HEK293 (cell line): ENCODE data around the gene NLE1.

Experiments
- ATF2 ChIP-seq: fragments of 450-650 bp; formaldehyde crosslinking; IDR thresholded peaks from 2 replicates; pipeline ENCODE4 v1.5.1; 2016; ENCODE audit warnings: missing biosample characterization, missing genetic modification characterization, low read depth
- FEZF1 ChIP-seq: fragments of 450-650 bp; formaldehyde crosslinking; IDR thresholded peaks from 2 replicates; pipeline ENCODE4 v1.5.1; 2016; ENCODE audit warnings: missing biosample characterization, missing genetic modification characterization
- GLIS1 ChIP-seq: fragments of 450-650 bp; formaldehyde crosslinking; IDR thresholded peaks from 2 replicates; pipeline ENCODE4 v1.5.1; 2016; ENCODE audit warnings: missing biosample characterization, missing genetic modification characterization
- OVOL3 ChIP-seq: fragments of 450-650 bp; formaldehyde crosslinking; IDR thresholded peaks from 2 replicates; pipeline ENCODE4 v1.5.1; 2016; ENCODE audit warnings: missing biosample characterization, missing genetic modification characterization
- PRDM1 ChIP-seq: fragments of 450-650 bp; formaldehyde crosslinking; IDR thresholded peaks from 2 replicates; pipeline ENCODE4; 2016; ENCODE audit warnings: missing biosample characterization, missing genetic modification characterization
- SCRT2 ChIP-seq: fragments of 450-650 bp; formaldehyde crosslinking; IDR thresholded peaks from 2 replicates; pipeline ENCODE4 v1.5.1; 2016; ENCODE audit warnings: missing biosample characterization, missing genetic modification characterization
- ZBTB21 ChIP-seq: fragments of 450-650 bp; formaldehyde crosslinking; IDR thresholded peaks from 2 replicates; pipeline ENCODE4 v1.5.1; 2017; ENCODE audit warnings: missing biosample characterization, missing genetic modification characterization
- ZBTB44 ChIP-seq: fragments of 450-650 bp; IDR thresholded peaks from 2 replicates; pipeline ENCODE4 v1.5.1; 2018; ENCODE audit warnings: missing biosample characterization, mild to moderate bottlenecking, missing genetic modification characterization
- ZBTB6 ChIP-seq: fragments of 450-650 bp; formaldehyde crosslinking; IDR thresholded peaks from 2 replicates; pipeline ENCODE4 v1.5.1; 2017; ENCODE audit warnings: missing biosample characterization, missing genetic modification characterization
- ZNF169 ChIP-seq: fragments of 450-650 bp; formaldehyde crosslinking; IDR thresholded peaks from 2 replicates; pipeline ENCODE4 v1.5.1; 2016; ENCODE audit warnings: missing biosample characterization, missing genetic modification characterization
- ZNF174 ChIP-seq: fragments of 450-650 bp; formaldehyde crosslinking; IDR thresholded peaks from 2 replicates; pipeline ENCODE4 v1.5.0; 2017; ENCODE audit warnings: missing biosample characterization, mild to moderate bottlenecking, missing genetic modification characterization
- ZNF274 ChIP-seq, 2 experiments: fragments of 200-500 bp in 1 of 2; fragments of 450-650 bp in 1 of 2; sonication (Bioruptor generic) in 1 of 2; formaldehyde crosslinking in 1 of 2; IDR thresholded peaks; 2 replicates each; pipeline versions ENCODE4 v1.5.1 to v1.6.1; 2014 to 2016; ENCODE audit warnings: borderline replicate concordance in 1 of 2, inconsistent platforms in 1 of 2, low read length in 1 of 2, missing biosample characterization in 1 of 2, missing genetic modification characterization in 1 of 2
- ZNF280D ChIP-seq: fragments of 450-650 bp; formaldehyde crosslinking; IDR thresholded peaks from 2 replicates; pipeline ENCODE4 v1.5.1; 2016; ENCODE audit warnings: missing biosample characterization, missing genetic modification characterization
- ZNF335 ChIP-seq: fragments of 450-650 bp; formaldehyde crosslinking; conservative IDR thresholded peaks from 2 replicates; pipeline ENCODE4 v1.5.1; 2016; ENCODE audit warnings: missing biosample characterization, missing genetic modification characterization
- ZNF350 ChIP-seq: fragments of 450-650 bp; formaldehyde crosslinking; IDR thresholded peaks from 2 replicates; pipeline ENCODE4 v1.5.0; 2017; ENCODE audit warnings: missing biosample characterization, mild to moderate bottlenecking, missing genetic modification characterization
- ZNF366 ChIP-seq: fragments of 450-650 bp; formaldehyde crosslinking; conservative IDR thresholded peaks from 2 replicates; pipeline ENCODE4 v1.5.1; 2016; ENCODE audit warnings: missing biosample characterization, missing genetic modification characterization
- ZNF449 ChIP-seq: fragments of 450-650 bp; formaldehyde crosslinking; IDR thresholded peaks from 2 replicates; pipeline ENCODE4 v1.5.1; 2017; ENCODE audit warnings: missing biosample characterization, mild to moderate bottlenecking, missing genetic modification characterization, moderate library complexity
- ZNF544 ChIP-seq: fragments of 450-650 bp; formaldehyde crosslinking; IDR thresholded peaks from 2 replicates; pipeline ENCODE4 v1.5.0; 2017; ENCODE audit warnings: missing biosample characterization, missing genetic modification characterization
- ZNF549 ChIP-seq: fragments of 450-650 bp; IDR thresholded peaks from 2 replicates; pipeline ENCODE4 v1.5.1; 2018; ENCODE audit warnings: missing biosample characterization, missing genetic modification characterization, mild to moderate bottlenecking, inconsistent platforms, moderate library complexity
- ZNF580 ChIP-seq: fragments of 450-650 bp; formaldehyde crosslinking; IDR thresholded peaks from 2 replicates; pipeline ENCODE4 v1.5.1; 2016; ENCODE audit warnings: missing biosample characterization, missing genetic modification characterization
- ZNF600 ChIP-seq: fragments of 450-650 bp; formaldehyde crosslinking; IDR thresholded peaks from 2 replicates; pipeline ENCODE4 v1.5.1; 2016; ENCODE audit warnings: missing biosample characterization, missing genetic modification characterization
- ZNF624 ChIP-seq: fragments of 450-650 bp; formaldehyde crosslinking; IDR thresholded peaks from 2 replicates; pipeline ENCODE4 v1.5.1; 2017; ENCODE audit warnings: missing biosample characterization, missing genetic modification characterization
- ZNF704 ChIP-seq: fragments of 450-650 bp; formaldehyde crosslinking; IDR thresholded peaks from 2 replicates; pipeline ENCODE4 v1.5.1; 2016; ENCODE audit warnings: missing biosample characterization, missing genetic modification characterization
- ZXDB ChIP-seq: fragments of 450-650 bp; formaldehyde crosslinking; IDR thresholded peaks from 2 replicates; pipeline ENCODE4 v1.5.1; 2016; ENCODE audit warnings: missing biosample characterization, missing genetic modification characterization

The NLE1 gene

GRCh38 chr17:35119370-35120165 is 22.5 kb downstream of the NLE1 start, which contains the start of gene RAD51D (continued):
- TF ChIP-seq ZNF600 (peak; percentile 56; the same call in 1 of the 2 replicates), ZNF174 (tag by site-specific recombination) (no peak), OVOL3 (tag by site-specific recombination) (no peak), ZNF544 (tag by site-specific recombination) (no peak), ZXDB (no peak; the same call in 1 of the 2 replicates), ZNF704 (tag by site-specific recombination) (no peak), ZBTB6 (tag by site-specific recombination) (no peak), FEZF1 (no peak), ZNF624 (tag by site-specific recombination) (no peak), PRDM1 (tag by site-specific recombination) (no peak), ZBTB44 (tag by site-specific recombination) (peak; percentile 58; the same call in 1 of the 2 replicates), ZNF274 (IDR thresholded peaks at IDR 0.05; ENCODE audit: low read length) (no peak), ZNF274 (tag by site-specific recombination; IDR thresholded peaks at IDR 0.05; ENCODE audit: borderline replicate concordance) (no peak), ZNF449 (tag by site-specific recombination) (0 out of 2 replicates have a peak, but pooled peaks have one; percentile 2), ZNF366 (tag by site-specific recombination) (no peak), GLIS1 (tag by site-specific recombination) (peak; percentile 97), ZBTB21 (0 out of 2 replicates have a peak, but pooled peaks have one; percentile 12), ZNF549 (tag by site-specific recombination) (no peak), ZNF280D (tag by site-specific recombination) (no peak), ATF2 (tag by site-specific recombination) (no peak), SCRT2 (peak; percentile 51), ZNF335 (tag by site-specific recombination) (peak; percentile 94), ZNF580 (no peak; the same call in none of the 2 replicates), ZNF350 (tag by site-specific recombination) (no peak), ZNF169 (tag by site-specific recombination) (no peak)
